ENCODE measurements around the gene ZBP1.

DNA sequence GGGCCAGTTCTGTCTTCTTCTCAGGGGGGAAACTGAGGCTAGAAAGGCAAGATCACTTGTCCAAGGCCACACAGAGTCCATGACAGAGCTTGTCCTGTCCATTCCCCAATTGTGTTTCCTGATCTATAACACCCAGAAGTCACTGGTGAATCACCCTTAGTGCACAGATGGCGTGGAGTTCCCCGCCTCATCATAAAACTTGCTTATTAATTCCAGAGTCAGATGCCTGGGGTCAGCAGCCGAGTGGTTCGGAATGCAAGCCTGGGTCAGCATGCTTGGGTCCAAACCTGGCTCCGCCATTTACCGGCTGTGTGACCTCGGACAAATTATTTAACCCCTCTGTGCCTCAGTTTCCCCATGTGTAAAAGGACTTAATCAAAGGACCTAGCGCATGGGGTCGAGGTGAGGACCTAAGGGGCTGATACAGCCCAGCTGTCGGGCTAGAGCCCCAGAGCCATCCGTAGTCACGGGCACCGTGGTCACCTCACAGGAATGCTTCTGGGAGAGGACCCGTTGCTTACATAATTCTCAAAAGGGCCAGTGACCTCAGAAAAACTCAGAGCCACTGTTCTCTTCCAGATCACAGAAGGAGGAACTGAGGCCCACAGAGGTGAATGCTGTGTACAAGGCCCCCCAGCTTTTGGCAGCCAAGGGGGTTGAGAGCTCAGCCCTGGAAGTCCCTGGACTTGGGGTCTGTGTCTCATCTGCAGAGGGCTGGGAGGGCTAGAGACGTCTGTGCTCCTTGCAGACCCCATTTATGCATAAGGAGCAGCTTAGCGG, 1.4 kb upstream of the ZBP1 start:
- TF ChIP-seq YY1 (IDR thresholded peaks at IDR 0.05; ENCODE audit: insufficient read depth, insufficient read length) (no peak), ZNF274 (IDR thresholded peaks at IDR 0.05; ENCODE audit: low read depth, low read length) (no peak), SUZ12 (IDR thresholded peaks at IDR 0.05; ENCODE audit: extremely low read depth, insufficient read depth, insufficient read length) (no peak)

All from NT2/D1 (cell line).